Dedifferentiated amniotic fluid mesenchymal stem cell (primary cell): Measurements from ENCODE around the gene DUSP22.

Source experiments
- DNase-seq: peaks from one replicate; pipeline ENCODE4 v3.0.0-alpha.2; 2016; ENCODE audit errors: extremely low spot score

DUSP22 gene

GRCh38 chr6:338815-339262 lies 46.6 kb downstream of the DUSP22 start:
- no peak for DNase-seq

GRCh38 chr6:339480-339879 lies 47.2 kb downstream of the DUSP22 start:
- no peak for DNase-seq

GRCh38 chr6:340186-340955 lies 48.1 kb downstream of the DUSP22 start:
- DNase-seq, result no peak

GRCh38 chr6:340991-341827 lies 48.9 kb downstream of the DUSP22 start:
- no peak for DNase-seq

- DNase-seq, result no peak
Measured at GRCh38 chr6:341914-342831, 49.9 kb downstream of the DUSP22 start.

- no peak for DNase-seq
Measured at GRCh38 chr6:342832-343179, 50.5 kb downstream of the DUSP22 start.

- no peak for DNase-seq
Measured at GRCh38 chr6:343226-343935, 51.1 kb downstream of the DUSP22 start.

GRCh38 chr6:343960-344815 lies 51.9 kb downstream of the DUSP22 start:
- DNase-seq, result no peak

- DNase-seq, result no peak
Measured at GRCh38 chr6:344816-345340, 52.6 kb downstream of the DUSP22 start.

- DNase-seq, result no peak
Measured at GRCh38 chr6:345747-346385, 53.6 kb downstream of the DUSP22 start.

GRCh38 chr6:346386-347030 lies 54.2 kb downstream of the DUSP22 start:
- no peak for DNase-seq

- no peak for DNase-seq
Measured at GRCh38 chr6:347232-347631, 54.9 kb downstream of the DUSP22 start.

GRCh38 chr6:347951-348859 lies 55.9 kb downstream of the DUSP22 start:
- no peak for DNase-seq

GRCh38 chr6:348860-349396 lies 56.6 kb downstream of the DUSP22 start:
- no peak for DNase-seq

- DNase-seq, result no peak
Measured at GRCh38 chr6:349491-349921, 57.2 kb downstream of the DUSP22 start.

GRCh38 chr6:350371-350770 lies 58.1 kb downstream of the DUSP22 start:
- no peak for DNase-seq

GRCh38 chr6:351011-351866 lies 59.0 kb downstream of the DUSP22 start:
- DNase-seq, result no peak
